ENCODE results near the gene MACROD2.
A peak's percentile ranks its signal among the peaks of the same experiment; 100 is the strongest.

The MACROD2 gene

GRCh38 chr20:15064741-15065140, 1069.4 kb downstream of the MACROD2 start:
- no peak overlapping the region for H3K4me3 ChIP-seq (replicated peaks; ENCODE audit: low read depth, low read length)
- no peak for TF ChIP-seq CTCF (IDR thresholded peaks at IDR 0.05; ENCODE audit: low read depth, low read length, missing control alignments)
- DNase-seq (ENCODE audit: extremely low read depth, low read depth): no peak

DNA sequence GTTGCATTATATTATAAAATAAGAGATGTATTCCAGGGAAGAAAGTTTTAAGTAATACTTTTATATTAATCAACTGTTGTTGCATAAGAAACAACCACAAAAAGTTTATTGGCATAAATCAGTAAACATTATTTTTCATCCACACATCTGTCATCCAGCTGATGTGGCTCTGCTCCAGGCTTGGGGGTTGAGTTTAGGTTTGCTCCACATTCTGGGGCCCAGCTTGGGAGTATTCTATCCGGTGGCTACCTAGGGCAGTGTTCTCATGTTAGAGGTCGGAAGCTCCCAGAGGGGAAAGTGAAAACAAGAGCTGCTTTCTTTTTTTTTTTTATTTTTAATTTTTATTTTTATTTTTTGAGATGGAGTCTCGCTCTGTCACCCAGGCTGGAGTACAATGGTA, 1070.5 kb downstream of the MACROD2 start:
- no peak for TF ChIP-seq CTCF (IDR thresholded peaks at IDR 0.05; ENCODE audit: low read depth, low read length, missing control alignments)
- H3K4me3 ChIP-seq (replicated peaks; ENCODE audit: low read depth, low read length): no peak overlapping the region
- DNase-seq (ENCODE audit: extremely low read depth, low read depth): peak; percentile 32

DNA sequence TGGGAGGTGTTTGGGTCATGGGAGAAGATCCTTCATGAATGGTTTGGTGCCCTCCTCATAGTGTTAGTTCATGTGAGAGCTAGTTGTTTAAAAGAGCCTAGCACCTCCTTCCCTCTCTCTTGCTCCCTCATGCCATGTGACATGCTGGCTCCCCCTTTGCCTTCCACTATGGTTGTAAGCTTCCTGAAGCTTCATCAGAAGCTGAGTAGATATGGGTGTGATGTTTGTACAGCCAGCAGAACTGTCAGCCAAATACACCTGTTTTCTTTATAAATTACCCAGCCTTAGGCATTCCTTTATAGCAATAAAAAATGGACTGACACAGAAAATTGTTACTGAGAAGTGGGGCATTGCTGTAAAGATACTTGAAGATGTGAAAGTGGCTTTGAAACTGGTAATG, 1073.2 kb downstream of the MACROD2 start:
- DNase-seq (ENCODE audit: extremely low read depth, low read depth): no peak
- no peak overlapping the region for H3K4me3 ChIP-seq (replicated peaks; ENCODE audit: low read depth, low read length)
- no peak for TF ChIP-seq CTCF (IDR thresholded peaks at IDR 0.05; ENCODE audit: low read depth, low read length, missing control alignments)

DNA sequence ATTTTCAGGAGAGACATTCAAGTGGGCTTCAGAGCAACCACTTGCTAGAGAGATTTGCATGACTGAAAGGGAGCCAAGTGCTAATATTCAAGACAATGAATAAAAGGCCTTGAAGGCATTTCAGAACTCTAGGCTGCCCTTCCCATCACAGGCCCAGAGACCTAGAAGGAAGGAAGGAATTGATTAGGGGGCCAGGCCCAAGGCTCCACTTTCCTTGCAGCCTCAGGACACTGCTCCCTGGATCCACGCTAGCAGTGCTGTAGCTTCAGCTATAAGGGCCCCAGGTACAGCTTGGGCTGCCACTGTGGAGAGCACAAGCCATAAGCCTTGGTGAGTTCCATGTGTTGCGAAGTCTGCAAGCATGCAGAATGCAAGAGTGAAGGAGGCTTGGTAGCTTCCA, 1074.0 kb downstream of the MACROD2 start:
- H3K4me3 ChIP-seq (replicated peaks; ENCODE audit: low read depth, low read length): no peak overlapping the region
- DNase-seq (ENCODE audit: extremely low read depth, low read depth): no peak
- no peak for TF ChIP-seq CTCF (IDR thresholded peaks at IDR 0.05; ENCODE audit: low read depth, low read length, missing control alignments)

DNA sequence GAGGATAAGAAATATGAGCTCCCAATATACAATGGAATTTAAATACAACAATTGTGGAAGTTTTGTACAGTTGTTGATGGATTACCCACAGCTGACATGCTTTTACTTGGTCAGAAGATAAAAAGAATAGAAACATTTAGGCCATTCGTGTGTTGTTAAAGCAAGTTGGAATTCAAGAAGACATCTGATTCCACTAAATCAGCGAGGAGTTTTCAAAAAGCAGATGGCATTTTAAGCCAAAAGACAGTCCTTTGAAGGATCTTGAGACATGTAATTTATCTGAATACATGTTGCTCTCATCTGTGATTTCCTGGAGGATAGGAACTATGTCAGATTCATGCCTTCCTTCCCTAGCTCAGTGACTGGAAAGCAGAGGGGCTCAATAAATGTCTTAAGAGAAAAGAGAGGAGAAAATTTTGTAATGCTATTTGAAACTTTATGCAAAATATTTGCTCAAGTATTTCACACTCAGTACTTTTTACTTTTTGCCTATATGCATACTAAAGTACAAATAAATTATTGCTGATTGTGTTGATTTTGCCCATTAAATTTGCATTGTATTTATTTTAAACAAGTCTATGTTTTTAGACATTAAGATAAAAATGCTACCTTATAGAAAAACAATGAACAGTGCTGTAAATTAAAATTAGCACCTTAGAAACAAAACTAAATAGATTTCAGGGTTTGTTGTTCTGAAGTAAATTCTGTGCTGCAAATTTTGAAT, 1075.9 kb downstream of the MACROD2 start:
- no peak overlapping the region for H3K4me3 ChIP-seq (replicated peaks; ENCODE audit: low read depth, low read length)
- peak; percentile 11 for DNase-seq (ENCODE audit: extremely low read depth, low read depth)
- TF ChIP-seq CTCF (IDR thresholded peaks at IDR 0.05; ENCODE audit: low read depth, low read length, missing control alignments): no peak

- no peak overlapping the region for H3K4me3 ChIP-seq (replicated peaks; ENCODE audit: low read depth, low read length)
- DNase-seq (ENCODE audit: extremely low read depth, low read depth): no peak
- no peak for TF ChIP-seq CTCF (IDR thresholded peaks at IDR 0.05; ENCODE audit: low read depth, low read length, missing control alignments)
Measured at GRCh38 chr20:15072316-15072715, 1077.0 kb downstream of the MACROD2 start.

GRCh38 chr20:15075586-15075985, 1080.3 kb downstream of the MACROD2 start:
- DNase-seq (ENCODE audit: extremely low read depth, low read depth): no peak
- TF ChIP-seq CTCF (IDR thresholded peaks at IDR 0.05; ENCODE audit: low read depth, low read length, missing control alignments): no peak
- H3K4me3 ChIP-seq (replicated peaks; ENCODE audit: low read depth, low read length): no peak overlapping the region

Data from HFF-Myc (cell line).